Anterior cingulate cortex (tissue), 58 donors: ENCODE results near the gene TMEM101.
A peak's percentile ranks its signal among the peaks of the same experiment; 100 is the strongest.
"Not testable (repeated sequence)": the region's sequence is repeated elsewhere in the genome, so short reads cannot be mapped to it uniquely, and the experiment has no call there.

Source experiments
- DNase-seq, 58 donors: peaks; one replicate each; lab custom pipeline; 2025; lab: John Stamatoyannopoulos, UW

The TMEM101 gene

GRCh38 chr17:44024853-44025252 is 10.1 kb upstream of the TMEM101 start:
- DNase-seq = peak in 1 of 58 donors; percentile 2

- DNase-seq = peak in 12 of 58 donors; percentile 8 to 30 (median 16)
Measured at GRCh38 chr17:44024271-44024663, 9.5 kb upstream of the TMEM101 start.

GRCh38 chr17:44023545-44024270 is 8.9 kb upstream of the TMEM101 start:
- DNase-seq = no peak

GRCh38 chr17:44022246-44022645 is 7.5 kb upstream of the TMEM101 start:
- DNase-seq = no peak

- not testable (repeated sequence) for DNase-seq
Measured at GRCh38 chr17:44021227-44021626, 6.5 kb upstream of the TMEM101 start.

GRCh38 chr17:44014133-44014436 is 678 bp downstream of the TMEM101 start:
- DNase-seq = peak in 3 of 58 donors; percentile 14 to 61 (median 26)

- no peak for DNase-seq
Measured at GRCh38 chr17:44012874-44013273, 1.9 kb downstream of the TMEM101 start.

GRCh38 chr17:44012391-44012790 is 2.4 kb downstream of the TMEM101 start:
- no peak for DNase-seq

GRCh38 chr17:44011876-44012275 is 2.9 kb downstream of the TMEM101 start:
- DNase-seq = no peak

GRCh38 chr17:44010966-44011647 is 3.7 kb downstream of the TMEM101 start:
- no peak for DNase-seq

GRCh38 chr17:44008205-44008909 is 6.4 kb downstream of the TMEM101 start:
- DNase-seq = no peak

- no peak for DNase-seq
Measured at GRCh38 chr17:44007346-44008204, 7.2 kb downstream of the TMEM101 start.

- DNase-seq = peak in 52 of 58 donors; percentile 15 to 80 (median 50)
Measured at GRCh38 chr17:44006598-44007345, 8.0 kb downstream of the TMEM101 start.

- DNase-seq = no peak
Measured at GRCh38 chr17:44006272-44006597, 8.5 kb downstream of the TMEM101 start.

GRCh38 chr17:44005527-44006271 is 9.1 kb downstream of the TMEM101 start:
- no peak for DNase-seq

GRCh38 chr17:44004761-44005526 is 9.8 kb downstream of the TMEM101 start:
- no peak for DNase-seq

GRCh38 chr17:44004077-44004760 is 10.5 kb downstream of the TMEM101 start, which contains the start of gene NAGS:
Gene NAGS (plus strand): TSS chr17:44004622. CDS start chr17:44004664, 42 bp downstream.
- DNase-seq = no peak
